SKM-1 (cell line): Measurements from ENCODE around the gene GPATCH3.
"Not testable (repeated sequence)": the region's sequence is repeated elsewhere in the genome, so short reads cannot be mapped to it uniquely, and the experiment has no call there.

Experiments
- DNase-seq: peaks from one replicate; lab custom pipeline; 2025; ENCODE audit not compliant: unreplicated experiment; lab: John Stamatoyannopoulos, UW

GPATCH3 gene

GRCh38 chr1:26900001-26900814, at the start of gene GPATCH3:
GPATCH3 (minus strand) TSS chr1:26900467; CDS start chr1:26900442, 25 bp downstream.
- DNase-seq, result peak; percentile 71

- no peak for DNase-seq
Observed at GRCh38 chr1:26949926-26950319, 49.7 kb upstream of the GPATCH3 start.

- no peak for DNase-seq
Observed at GRCh38 chr1:26949266-26949925, 49.1 kb upstream of the GPATCH3 start.

GRCh38 chr1:26948725-26949057, 48.4 kb upstream of the GPATCH3 start:
- DNase-seq, result not testable (repeated sequence)

GRCh38 chr1:26946270-26946669, 46.0 kb upstream of the GPATCH3 start:
- no peak for DNase-seq

GRCh38 chr1:26945728-26946127, 45.5 kb upstream of the GPATCH3 start:
- DNase-seq, result no peak

GRCh38 chr1:26945138-26945537, 44.9 kb upstream of the GPATCH3 start:
- no peak for DNase-seq

GRCh38 chr1:26942656-26943055, 42.4 kb upstream of the GPATCH3 start:
- no peak for DNase-seq

- DNase-seq, result no peak
Observed at GRCh38 chr1:26941311-26941710, 41.0 kb upstream of the GPATCH3 start.

GRCh38 chr1:26938659-26939025, 38.4 kb upstream of the GPATCH3 start:
- no peak for DNase-seq

- DNase-seq, result no peak
Observed at GRCh38 chr1:26938004-26938658, 37.9 kb upstream of the GPATCH3 start.

GRCh38 chr1:26936823-26937222, 36.6 kb upstream of the GPATCH3 start:
- no peak for DNase-seq

GRCh38 chr1:26932531-26932930, 32.3 kb upstream of the GPATCH3 start:
- DNase-seq, result peak; percentile 39

- DNase-seq, result no peak
Observed at GRCh38 chr1:26923711-26924110, 23.4 kb upstream of the GPATCH3 start.

- no peak for DNase-seq
Observed at GRCh38 chr1:26922901-26923300, 22.6 kb upstream of the GPATCH3 start.

- DNase-seq, result no peak
Observed at GRCh38 chr1:26922431-26922729, 22.1 kb upstream of the GPATCH3 start.

- DNase-seq, result peak; percentile 88
Observed at GRCh38 chr1:26921540-26922430, 21.5 kb upstream of the GPATCH3 start, which contains the start of gene NUDC. NUDC (plus strand) TSS chr1:26921743; CDS start chr1:26921849, 106 bp downstream.

GRCh38 chr1:26921126-26921539, 20.9 kb upstream of the GPATCH3 start:
- DNase-seq, result no peak

- no peak for DNase-seq
Observed at GRCh38 chr1:26915204-26915842, 15.1 kb upstream of the GPATCH3 start.

- DNase-seq, result no peak
Observed at GRCh38 chr1:26913754-26914619, 13.7 kb upstream of the GPATCH3 start, which contains the start of gene NR0B2. NR0B2 (minus strand) TSS chr1:26913975; CDS start chr1:26913940, 35 bp downstream.
